Measurements from ENCODE around the gene HNRNPM. TPM values are rescaled to one million over a fixed set of nuclear protein-coding genes. Genes with fewer than 3 reads are reported as not detected.

The HNRNPM gene
- total and polyA plus RNA-seq, 9 donors, result 88.2 to 285 (median 180) TPM

GRCh38 chr19:8515317-8515716 is 70.5 kb downstream of the HNRNPM start:
- Histone ChIP-seq H3K27me3 (no peaks in the 10 kb centered on the region), H3K36me3 (no peaks in the 10 kb centered on the region), H3K4me3 (no peak overlapping the region), H3K27ac (no peak overlapping the region), H3K4me1 (ENCODE audit: insufficient read depth) (peaks cover 10% of the 10 kb centered on the region), H3K9me3 (no peaks in the 10 kb centered on the region)
- DNase-seq, result no peak
- no peak for TF ChIP-seq EP300 (IDR thresholded peaks at IDR 0.05)
- no peak for TF ChIP-seq POLR2A (IDR thresholded peaks at IDR 0.05)
- TF ChIP-seq CTCF (IDR thresholded peaks at IDR 0.05), result no peak
- intact Hi-C loops (cut with DNase I), result no loop called here
- WGBS, 3 donors, result 88 to 91% (median 89%) methylated on average over 11 of the region's 11 CpGs

GRCh38 chr19:8517551-8518442 is 73.0 kb downstream of the HNRNPM start:
- 22 to 42% (median 30%) methylated on average over 10 of the region's 10 CpGs for WGBS, 3 donors
- no peaks in the 10 kb centered on the region for H3K36me3 ChIP-seq
- H3K4me1 ChIP-seq (ENCODE audit: insufficient read depth), result peaks cover 7% of the 10 kb centered on the region
- H3K27ac ChIP-seq, result no peak overlapping the region
- TF ChIP-seq EP300 (IDR thresholded peaks at IDR 0.05) (no peak), POLR2A (IDR thresholded peaks at IDR 0.05) (no peak), CTCF (IDR thresholded peaks at IDR 0.05) (no peak)
- no peaks in the 10 kb centered on the region for H3K27me3 ChIP-seq
- intact Hi-C loops (cut with DNase I), result no loop called here
- DNase-seq, result no peak
- H3K4me3 ChIP-seq, result no peak overlapping the region
- no peaks in the 10 kb centered on the region for H3K9me3 ChIP-seq

- Histone ChIP-seq H3K27ac (no peak overlapping the region), H3K9me3 (no peaks in the 10 kb centered on the region), H3K27me3 (no peaks in the 10 kb centered on the region), H3K4me1 (ENCODE audit: insufficient read depth) (peaks cover 4% of the 10 kb centered on the region), H3K4me3 (no peak overlapping the region), H3K36me3 (no peaks in the 10 kb centered on the region)
- intact Hi-C loops (cut with DNase I), result no loop called here
- 81 to 83% (median 81%) methylated on average over 11 of the region's 11 CpGs for WGBS, 3 donors
- DNase-seq, result no peak
- TF ChIP-seq CTCF (IDR thresholded peaks at IDR 0.05) (no peak), POLR2A (IDR thresholded peaks at IDR 0.05) (no peak)
Observed at GRCh38 chr19:8518536-8518935, 73.8 kb downstream of the HNRNPM start.

- H3K4me3 ChIP-seq, result no peak overlapping the region
- intact Hi-C loops (cut with DNase I), result no loop called here
- DNase-seq, result no peak
- H3K36me3 ChIP-seq, result no peaks in the 10 kb centered on the region
- peaks cover 3% of the 10 kb centered on the region for H3K4me1 ChIP-seq (ENCODE audit: insufficient read depth)
- H3K9me3 ChIP-seq, result no peaks in the 10 kb centered on the region
- 84 to 94% (median 91%) methylated on average over 6 of the region's 6 CpGs for WGBS, 3 donors
- no peaks in the 10 kb centered on the region for H3K27me3 ChIP-seq
- H3K27ac ChIP-seq, result no peak overlapping the region
- TF ChIP-seq EP300 (IDR thresholded peaks at IDR 0.05) (no peak), POLR2A (IDR thresholded peaks at IDR 0.05) (no peak), CTCF (IDR thresholded peaks at IDR 0.05) (no peak)
Observed at GRCh38 chr19:8519388-8519787, 74.6 kb downstream of the HNRNPM start.

Measured in ovary (tissue), 9 donors.